HPDE6-E6E7 (cell line): ENCODE results near the gene GALNT2.

Experiments used
- DNase-seq: peaks from one replicate; pipeline ENCODE4 v3.0.0; 2011; ENCODE audit warnings: missing footprints; ENCODE audit errors: extremely low spot score

The GALNT2 gene

DNA sequence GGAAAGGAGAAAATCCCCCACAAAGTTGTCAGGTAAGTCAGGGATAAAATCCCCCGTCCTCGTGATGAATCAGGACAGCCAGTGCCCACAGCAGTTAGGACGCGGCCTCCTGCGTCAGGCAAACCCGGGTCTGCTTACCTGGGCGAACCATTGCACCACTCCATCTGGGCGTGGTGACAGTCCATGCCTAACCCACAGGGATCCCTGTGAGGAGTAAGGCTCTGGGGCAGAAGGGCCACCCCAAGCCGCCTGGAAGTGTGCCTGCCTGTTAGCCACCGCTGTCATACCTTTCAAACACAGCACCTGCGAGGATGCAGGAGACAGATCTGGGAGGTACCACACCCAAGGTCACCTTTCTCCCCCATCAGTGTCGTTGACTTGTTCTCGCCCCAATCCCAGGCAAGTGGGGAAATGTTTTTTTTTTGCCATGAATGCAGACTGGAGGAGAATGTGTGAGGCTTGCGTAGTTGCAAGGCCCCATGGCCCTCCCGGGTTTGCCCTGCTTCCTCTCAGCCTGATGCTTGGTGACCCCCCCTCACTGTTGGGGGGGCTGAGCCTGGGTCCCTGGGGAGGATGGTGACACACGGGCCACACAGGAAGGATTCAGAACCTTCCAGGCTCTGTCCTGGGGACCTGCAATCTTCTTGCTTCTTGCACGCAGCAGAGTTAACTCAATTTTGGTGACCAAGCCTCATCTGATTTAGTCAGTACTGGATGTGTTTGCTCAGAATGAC is 252.1 kb downstream of the GALNT2 start:
- no peak for DNase-seq

DNA sequence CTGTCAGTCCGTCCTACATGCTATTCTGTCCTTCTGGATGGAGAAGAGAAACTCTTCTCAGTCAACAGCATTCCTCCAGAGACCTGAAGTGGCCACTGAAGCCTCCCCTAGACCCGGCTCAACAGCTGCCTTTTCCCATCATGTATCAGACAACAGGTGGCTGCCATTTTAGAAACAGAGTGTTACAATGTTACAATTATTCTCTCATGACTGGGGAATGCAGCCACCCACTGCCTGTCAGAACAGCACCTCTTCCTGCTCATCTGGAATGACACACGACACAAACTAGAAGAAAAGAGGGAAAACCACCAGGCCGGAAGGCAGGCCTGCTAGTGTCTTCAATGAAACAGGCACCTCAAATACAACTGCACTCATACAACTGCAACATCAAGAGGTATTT is 253.8 kb downstream of the GALNT2 start:
- no peak for DNase-seq

DNA sequence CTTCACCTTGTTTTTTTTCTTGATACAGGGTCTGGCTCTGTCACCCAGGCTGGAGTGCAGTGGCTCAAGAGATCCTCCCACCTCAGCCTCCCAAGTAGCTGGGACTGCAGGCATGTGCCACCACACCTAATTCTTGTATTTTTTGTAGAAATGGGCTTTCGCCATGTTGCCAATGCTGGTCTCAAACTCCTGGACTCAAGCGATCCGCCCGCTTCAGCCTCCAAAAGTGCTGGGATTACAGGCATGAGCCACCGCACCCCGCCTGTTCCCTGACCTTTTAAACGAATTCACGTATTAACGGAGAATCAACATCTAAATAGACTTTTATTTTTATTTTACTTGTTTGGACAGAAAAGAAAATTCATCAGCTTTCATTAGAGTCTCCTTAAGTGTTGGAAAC is 254.3 kb downstream of the GALNT2 start:
- no peak for DNase-seq

DNA sequence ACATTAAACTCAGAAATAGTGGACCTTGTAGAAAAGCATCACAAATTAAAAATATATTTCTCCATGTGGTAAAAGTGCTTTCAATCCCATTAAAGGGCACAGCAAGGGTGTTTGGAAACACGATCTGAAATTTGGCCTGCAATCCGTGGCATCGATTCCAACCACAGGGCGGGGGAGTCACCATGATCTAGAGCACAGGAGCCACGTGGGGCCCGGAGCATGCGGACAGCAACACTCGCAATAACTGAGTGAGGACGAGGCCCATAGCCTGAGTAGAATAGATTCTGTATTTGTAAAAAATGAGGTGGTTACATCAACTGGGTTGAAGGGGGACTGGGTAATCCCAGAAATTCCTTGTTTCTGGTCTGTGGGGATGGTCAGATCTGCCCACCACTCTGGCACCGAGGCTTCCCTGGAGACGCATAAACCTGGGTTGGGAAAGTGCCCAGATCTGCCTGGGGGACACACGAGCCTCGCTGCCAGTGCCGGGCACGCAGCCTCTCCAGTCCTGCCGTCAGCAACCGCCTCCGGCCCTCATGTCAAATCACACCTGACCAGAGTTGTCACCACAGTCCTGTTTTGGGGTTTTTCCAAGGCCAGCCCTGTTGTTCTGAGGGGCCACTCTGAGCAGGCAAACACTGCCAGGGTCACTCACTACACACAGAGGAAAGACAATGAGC is 254.8 kb downstream of the GALNT2 start:
- DNase-seq: no peak

DNA sequence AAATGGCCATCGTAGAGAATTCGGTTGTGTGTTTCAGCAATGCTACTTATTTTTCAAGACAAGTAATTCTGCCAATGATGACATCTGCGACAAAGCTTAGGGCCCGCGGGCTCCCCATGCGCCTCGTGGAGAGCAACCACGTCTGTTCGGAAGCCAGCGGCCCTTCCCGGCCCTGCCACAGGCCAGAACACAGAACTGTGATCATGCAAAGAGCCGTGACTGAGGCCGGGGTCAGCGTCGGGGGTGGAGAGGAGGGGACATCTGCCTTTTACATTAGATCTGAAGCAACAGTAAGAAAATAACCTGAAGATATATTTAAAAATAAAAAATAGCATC is 255.4 kb downstream of the GALNT2 start:
- no peak for DNase-seq

DNA sequence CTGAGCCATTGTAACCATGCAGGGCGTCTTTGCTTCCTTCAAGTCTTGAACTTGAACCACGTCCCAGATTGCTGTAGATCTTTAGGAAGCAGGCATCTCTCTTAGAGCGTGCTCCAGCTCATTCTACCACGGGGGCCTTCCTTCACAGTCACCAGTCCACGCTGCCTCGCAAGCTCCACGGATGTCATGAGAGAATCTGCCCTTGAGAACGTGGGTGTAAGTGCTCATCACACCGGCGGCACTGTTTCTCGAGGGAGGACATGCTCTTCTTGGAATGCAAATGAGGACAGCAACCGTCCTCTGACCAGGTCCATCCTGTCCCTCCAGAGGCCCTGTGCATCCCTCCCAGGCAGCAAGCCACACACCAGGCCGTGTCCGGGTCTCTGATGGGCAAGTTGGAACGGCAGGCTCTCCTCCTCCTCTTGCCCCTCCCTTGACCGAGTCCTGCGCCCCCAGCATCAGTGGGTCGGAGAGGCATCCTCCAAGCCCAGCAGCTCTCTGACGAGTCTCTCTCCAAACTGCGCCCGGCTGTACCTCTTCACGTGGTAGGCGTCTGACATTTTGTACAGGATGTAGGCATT is 256.0 kb downstream of the GALNT2 start:
- DNase-seq: no peak

DNA sequence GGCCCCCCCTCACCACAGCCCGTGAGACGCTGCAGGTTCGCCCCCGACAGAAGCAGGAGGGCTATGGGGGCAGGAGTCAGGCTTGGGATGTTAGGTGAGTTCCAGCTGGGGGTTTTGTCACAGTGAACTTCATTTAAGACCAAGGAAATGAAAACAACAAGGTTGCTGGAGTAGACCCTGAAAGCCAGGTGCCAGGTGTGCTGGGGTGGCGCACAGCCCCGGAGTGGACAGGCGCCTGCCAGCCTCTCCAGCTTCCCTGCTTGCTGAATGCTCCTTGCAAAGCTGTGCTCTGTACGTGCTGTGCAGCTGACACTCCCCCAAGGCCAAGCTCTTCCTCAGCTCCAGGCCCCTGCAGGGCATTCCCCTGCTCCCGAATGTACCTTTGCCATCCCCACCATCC is 256.6 kb downstream of the GALNT2 start:
- DNase-seq: no peak

DNA sequence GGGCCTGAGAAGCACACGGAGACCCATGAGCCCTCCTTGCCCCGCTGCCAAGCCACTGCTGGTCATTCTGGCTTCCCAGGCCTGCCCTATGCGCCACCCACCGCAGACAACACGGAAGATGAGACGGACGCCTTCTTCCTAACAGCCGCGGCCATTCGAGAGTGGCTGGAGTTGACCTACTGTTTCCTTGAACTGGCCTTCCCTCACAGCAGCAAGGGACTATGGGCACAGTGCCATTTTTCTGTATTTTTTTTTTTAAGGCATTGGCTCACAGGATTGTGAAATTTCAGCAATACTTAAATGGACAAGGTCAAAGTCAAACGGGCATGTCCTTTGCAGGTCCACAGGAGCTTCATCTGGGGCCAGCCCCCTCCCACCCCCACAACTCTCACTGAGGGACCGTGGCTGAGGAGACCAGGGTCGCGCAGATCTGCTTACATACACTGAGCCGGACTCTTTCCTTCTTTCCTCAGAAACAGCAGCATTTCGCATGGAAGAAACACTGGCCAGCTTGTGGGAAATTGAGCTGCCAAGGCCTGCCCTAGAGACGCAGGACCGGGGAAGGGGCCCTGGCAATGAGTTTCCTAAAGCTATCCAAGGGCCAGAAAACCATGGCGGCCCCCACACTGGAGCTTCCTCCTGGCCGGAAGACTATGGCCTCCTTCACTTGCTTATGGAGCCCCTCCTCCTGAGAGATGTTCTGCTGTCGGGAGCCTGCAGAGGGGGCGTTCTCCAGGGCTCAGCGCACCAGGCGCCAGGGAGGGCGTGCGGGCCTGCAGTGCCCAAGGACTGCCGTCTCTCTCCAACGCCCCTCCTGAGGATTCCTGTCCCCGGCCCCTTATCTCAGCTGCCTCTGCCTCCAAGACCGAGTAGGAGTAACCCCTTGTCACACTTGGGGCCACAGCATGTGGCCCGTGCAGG is 260.2 kb downstream of the GALNT2 start:
- DNase-seq: no peak

DNA sequence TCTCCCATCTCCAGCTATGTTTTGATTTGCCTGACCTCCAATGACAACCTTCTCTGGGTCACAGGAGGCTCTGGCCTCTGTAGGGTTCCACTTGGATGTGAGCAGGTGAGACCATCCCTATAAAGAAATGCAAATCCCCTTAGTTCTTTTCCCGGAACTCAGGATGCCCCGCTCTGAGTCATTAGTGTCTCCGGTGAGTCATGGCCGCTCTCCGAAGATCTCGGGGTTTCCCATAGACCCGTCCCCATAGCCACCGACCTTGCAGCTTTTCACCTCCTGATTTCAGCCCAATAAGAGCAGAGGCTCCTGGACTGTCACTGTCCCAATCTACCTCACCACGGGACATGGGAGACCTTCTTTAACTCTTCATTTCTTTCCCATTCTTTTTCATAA is 260.9 kb downstream of the GALNT2 start:
- DNase-seq: peak; percentile 81

DNA sequence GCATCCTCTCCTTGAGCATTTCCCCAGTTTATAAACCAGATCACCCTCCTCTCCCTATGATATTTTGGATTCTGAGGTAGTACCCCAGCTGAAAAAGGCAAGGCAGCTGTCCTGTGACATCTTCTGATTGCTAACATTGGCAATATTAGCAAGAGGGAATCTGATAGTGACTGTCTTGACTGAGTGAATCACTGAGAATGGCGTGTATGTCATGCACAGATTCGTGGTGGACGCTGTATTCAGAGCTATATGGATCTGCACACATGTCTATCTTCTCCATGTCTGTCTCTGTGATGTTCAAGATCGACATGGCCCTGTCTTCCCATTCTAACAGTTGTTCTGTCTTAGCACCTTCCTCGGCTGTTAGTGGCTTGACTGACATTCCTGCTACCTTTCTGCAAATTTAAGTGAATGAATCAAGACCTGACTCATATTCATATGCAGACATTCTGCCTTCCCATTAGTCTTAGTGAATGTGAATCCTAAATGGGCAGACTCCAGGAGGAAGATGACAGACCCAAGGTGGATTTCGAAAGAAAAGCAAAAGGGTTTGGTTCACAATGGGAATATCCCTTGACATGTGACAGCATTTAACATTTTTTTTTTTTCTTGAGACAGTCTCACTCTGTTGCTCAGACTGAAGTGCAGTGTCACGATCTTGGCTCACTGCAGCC is 261.4 kb downstream of the GALNT2 start:
- DNase-seq: peak; percentile 57

DNA sequence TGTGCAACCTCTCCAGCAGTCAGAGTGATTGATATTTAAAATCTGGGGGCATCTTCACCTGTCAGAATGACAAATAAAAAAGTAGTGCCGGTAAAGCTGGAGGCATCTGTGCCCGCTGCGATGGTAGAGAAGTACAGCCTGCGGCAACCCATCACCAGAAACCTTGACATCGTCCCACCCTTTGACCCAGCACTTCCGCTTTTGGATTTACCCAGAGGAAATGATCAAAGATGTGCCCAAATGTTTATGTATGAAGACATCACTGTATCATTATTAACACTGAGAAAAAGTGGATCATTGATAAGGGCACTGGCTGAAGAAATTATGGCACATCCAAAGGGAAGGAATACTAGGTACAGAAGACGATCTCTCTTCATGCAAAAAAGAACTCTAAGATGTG is 263.1 kb downstream of the GALNT2 start:
- DNase-seq: no peak
